ENCODE results near the gene MTA1. TPM values are rescaled to one million over a fixed set of nuclear protein-coding genes. Genes with fewer than 3 reads are reported as not detected.

MTA1 gene
- total RNA-seq, 1 experiment from 2014 or later = 15.4 TPM

DNA sequence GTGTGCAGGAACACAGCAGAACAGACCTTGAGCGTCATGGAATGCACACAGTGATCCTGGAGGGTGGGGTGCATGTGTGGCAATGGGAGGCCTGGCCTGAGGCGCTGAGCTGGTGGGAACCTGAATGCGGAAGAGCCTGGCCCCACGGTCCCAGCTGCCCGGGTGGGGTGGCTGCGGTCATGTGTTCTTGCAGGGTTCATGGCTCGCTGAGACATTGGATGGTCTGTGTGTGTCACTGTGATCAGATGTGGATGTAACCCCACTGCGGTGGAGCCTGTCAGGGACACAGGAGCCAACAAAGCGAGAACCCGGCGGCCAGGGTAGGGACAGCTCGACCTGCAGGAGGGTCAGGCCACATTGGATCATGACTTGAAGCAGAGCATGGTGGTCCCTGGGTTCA is 23.2 kb downstream of the MTA1 start:
- no peak for DNase-seq (ENCODE audit: low spot score)

DNA sequence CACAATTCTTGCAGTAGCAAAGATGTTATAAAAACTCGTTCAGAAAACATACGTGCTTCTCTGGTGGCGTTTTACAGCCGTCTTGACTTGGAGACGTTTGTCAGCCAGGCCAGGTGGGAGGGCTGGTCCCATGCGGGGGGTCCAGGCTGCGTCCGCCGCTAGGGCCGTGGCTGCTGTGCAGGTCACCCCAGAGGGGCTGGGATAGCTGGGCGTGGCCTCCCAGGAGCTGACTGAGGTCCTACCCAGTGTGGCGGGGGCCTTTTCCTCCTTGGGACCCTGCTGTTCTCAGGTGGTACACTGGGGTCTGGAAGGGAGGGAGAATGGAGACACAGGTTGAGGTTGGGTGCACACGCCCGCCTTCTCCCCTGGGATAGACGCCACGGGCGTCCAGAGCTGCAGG is 25.2 kb downstream of the MTA1 start:
- DNase-seq (ENCODE audit: low spot score) = no peak

DNA sequence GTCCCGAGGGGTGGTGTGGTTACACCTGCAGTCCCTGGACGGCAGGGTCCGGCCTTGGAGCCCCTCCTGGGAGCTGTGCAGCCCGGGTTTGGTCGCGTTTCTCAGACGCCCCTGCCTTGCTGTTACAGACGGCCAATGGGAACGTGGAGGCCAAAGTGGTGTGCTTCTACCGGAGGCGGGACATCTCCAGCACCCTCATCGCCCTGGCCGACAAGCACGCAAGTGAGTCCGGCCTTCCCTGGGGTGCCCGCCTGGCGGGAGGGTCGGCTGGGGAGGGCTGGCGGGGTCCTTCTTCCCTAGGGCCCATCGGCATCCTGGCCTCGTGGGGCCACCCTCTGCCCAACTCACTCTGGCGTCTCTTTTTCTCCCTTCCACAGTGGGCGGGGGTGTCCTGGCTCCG is 25.7 kb downstream of the MTA1 start:
- no peak for DNase-seq (ENCODE audit: low spot score)

DNA sequence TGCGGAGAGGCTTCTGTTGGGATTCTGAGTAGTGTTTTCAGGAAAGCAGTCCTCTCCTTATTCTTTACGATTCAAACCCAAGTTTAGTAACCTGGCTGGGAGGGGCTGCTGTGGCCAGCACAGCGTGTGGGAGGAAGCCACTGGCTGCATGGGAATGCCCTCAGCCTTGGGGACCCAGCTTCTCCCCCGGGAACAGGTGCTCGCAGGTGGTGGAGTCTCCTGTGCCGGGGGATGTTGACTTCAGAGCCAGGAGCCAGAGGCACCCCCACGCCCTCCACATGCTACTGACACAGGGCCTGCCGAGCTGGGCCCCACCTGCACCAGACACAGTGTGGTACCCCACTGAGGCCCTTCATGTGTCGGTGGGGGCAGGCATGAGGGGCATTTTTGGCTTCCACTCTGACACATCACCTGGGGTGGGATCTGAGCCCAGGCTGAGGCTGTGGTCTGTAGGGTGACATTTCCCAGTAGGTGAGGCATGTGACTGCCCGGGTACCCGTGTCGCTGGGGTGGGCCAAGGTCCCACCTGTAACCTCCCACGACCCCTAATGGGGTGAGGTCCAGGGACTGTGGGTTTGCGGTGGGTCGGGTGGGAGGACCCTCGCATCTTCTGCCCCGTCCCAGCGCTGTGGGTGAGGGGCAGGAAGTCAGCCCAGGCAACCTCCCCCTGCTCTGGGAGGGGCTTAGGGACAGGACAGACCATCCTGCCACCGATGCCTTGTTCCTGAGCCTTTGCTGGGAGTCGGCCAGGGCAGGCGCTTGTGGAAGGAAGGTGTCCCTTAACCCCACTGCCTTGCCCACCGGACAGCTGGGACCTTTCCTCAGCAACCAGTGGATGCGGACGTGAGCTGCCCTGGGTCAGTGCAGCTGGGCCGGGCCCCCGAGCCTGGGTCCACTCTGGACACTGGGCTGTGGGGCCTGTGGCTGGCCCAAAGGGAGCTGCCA is 26.5 kb downstream of the MTA1 start:
- DNase-seq (ENCODE audit: low spot score) = no peak

DNA sequence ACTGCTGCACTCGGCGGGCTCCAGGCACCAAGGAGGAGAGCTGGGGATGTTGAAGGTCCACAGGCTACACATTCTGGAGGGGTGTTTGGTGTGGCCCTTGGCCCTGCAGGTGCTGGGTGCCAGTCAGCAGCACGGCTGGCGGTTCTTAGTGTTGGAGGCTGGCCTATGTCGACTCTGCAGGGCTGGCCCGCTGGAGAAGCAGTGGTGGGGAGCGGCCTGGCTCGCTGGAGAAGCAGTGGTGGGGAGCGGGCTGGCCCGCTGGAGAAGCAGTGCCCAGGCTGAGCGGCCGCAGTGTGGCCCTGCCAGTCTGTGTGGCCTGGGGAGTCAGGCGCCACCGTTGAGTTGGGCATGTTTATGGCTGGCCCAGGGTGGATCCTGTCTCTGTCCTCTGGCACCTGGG is 27.3 kb downstream of the MTA1 start:
- DNase-seq (ENCODE audit: low spot score) = no peak

DNA sequence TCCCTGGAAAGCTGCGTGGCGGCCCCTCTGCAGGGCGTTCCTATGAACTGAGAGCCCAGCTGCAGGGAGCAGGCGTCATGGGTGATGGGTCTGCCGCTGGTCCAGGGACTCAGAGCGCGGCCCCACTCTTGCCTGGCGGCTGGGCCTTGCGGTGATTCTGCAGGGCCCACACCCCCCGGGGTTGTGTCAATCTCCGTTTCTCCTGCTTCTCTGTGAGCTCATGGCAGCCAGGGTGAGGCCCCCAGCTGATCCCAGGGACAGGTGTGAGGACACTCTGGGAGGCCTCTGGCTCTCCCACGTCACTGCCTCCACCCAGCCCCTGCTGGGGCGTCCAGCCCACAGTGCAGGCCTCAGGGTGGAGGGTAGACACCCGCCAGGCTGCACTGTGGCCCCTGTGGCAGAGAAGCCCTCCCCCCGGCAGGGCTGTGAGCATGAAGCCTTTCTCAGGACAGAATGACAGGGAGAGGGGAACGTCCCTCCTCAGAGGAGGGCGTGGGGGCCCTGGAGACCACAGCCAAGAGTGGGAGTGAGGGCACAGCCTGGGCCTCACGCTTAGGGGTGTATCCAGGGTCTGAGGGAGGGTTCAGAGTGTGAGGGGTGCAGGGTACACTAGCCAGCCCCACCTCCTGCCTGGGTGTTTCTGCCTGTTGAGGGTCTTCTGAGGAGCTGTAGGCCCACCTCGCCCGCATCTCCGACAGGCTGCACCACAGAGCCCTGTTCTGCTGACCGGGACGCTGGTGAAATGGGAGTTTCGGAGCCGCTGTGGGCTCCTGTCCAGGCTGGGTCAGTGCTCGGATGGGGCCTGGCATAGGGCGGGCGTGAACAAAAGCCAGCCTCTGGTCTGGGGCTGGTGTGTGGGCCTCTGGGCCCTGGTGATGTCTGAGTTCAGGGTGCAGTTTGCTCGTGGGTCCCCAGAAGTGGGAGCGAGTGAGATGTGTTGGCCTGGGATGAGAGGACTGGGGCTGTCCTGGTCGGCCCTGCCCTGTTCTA is 28.3 kb downstream of the MTA1 start:
- no peak for DNase-seq (ENCODE audit: low spot score)

DNA sequence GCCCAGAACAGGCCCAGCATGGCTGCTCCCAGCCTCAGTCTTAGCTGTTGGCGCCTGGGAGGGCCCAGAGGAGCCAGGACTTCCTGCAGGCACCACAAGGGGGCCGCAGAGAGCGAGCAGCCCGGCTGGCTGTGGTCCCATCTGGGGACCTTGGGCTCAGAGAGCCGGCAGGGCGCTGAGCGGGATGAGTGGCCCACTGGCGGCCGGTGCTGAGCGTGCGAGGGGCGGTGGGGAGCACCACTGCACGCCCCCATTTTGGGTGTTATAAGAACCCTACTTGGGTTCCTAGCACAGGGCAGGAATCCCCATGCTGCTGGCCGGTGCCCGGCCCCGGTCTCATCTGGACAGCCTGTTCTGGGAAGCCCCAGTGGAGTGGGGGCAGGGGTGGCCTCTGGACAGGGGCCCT is 29.1 kb downstream of the MTA1 start:
- no peak for DNase-seq (ENCODE audit: low spot score)

DNA sequence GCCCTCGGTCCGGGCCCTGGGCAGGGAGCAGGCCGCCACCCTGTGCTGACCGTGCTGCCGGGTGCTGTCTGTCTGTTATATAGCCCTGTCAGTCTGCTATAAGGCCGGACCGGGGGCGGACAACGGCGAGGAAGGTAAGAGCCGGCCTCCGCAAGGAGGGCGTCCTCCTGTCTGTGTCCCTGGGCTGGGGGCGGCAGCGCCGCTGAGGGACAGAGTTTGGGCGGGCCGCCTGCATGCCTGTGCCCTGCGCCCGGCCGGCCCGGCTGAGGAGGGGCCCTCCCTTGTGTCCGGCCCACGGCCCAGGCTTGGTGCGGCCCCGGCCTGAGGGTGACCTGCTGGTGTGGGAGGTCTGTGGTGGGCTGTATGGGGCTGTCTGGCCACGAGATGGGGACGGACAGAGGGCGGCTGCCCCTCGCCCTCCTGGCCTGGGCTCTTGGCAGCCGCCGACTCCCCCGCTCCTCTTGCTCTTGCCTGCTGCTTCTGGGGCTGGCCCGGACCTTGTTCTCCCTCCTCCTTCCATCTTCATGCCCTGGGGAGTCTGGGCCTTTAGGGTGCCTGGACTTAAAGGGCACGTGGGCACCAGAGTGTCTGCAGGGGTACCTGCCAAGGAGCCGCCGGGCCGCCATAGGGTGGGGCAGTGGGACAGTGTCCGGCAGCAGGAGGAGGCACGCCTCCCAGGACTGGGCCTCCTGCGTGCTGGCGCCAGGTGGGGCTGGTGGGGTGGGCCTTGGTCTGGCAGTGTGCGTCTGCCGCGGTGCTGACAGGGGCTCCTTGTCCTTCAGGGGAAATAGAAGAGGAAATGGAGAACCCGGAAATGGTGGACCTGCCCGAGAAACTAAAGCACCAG is 29.9 kb downstream of the MTA1 start:
- DNase-seq (ENCODE audit: low spot score) = no peak

DNA sequence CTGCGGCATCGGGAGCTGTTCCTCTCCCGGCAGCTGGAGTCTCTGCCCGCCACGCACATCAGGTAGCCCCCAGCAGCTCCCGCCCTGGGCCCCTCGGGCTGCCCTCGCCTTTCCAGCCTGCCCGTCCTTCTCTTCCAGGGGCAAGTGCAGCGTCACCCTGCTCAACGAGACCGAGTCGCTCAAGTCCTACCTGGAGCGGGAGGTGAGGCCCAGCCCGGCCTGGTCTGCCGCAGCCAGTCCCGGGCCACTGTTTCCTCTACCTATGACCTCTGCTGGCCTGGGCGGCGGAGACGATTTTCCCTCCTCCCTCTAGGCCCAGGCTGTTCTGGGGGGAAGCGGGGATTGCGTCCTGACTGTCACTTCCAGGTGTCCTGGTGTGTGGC is 30.5 kb downstream of the MTA1 start:
- no peak for DNase-seq (ENCODE audit: low spot score)

DNA sequence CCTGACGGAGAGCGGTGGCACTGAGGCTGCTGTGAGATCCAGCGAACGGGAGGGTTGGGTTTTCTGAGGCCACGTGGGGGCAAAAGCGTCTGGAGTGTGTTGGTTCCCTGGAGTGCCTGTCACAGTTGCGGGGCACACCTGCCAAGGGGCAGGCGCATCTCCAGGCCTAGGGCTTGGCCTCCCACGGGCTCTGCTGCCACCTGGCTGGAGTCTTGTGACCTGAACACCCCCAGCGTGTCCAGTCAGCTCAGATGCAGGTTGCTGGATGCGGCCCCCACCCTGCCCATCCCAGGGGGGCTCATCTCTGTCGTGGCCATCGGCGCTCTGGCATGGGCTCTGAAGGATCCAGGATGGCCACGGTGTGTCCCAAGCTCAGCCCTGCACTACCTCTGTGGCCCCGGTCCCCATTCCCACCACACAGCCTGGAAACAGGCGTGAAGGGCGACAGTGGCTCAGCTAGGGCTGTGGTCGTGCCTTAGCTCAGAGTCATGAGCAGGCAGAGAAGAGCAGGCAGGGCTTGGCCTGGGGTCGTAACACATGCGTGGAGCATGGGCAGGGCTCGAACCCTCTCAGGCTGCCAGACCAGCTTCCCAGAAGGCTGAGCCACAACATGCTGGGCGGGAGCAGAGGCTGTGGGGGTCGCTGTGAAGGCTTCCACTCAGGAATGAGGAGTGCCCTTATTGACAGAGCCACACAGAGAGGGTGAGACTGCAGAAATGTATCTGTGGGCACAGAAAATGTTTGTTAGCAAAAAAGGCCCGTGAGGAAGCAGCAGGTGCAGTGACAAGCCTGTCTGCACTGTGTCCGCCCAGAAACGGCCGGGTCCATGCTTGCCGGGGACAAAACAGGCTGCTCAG is 31.5 kb downstream of the MTA1 start:
- no peak for DNase-seq (ENCODE audit: low spot score)

DNA sequence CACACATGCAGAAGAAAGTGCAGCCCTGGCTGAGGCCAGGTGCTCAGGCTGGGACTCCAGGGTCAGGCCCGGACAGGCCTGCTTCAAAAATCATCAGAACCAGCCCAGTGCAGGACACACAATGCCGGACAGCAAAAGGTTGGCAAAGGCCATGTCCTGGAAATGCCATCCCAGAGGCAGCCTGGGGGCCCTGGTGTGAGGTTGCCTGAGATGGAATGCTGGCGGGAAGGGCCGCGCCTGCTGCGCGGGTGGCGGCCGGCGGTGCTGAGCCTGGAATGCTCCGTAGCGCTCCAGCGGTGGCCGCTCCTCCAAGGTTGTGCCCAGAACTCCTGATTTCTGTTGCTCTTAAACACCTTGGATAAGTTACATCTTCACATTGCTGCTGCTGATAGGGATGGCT is 33.3 kb downstream of the MTA1 start:
- DNase-seq (ENCODE audit: low spot score) = no peak

DNA sequence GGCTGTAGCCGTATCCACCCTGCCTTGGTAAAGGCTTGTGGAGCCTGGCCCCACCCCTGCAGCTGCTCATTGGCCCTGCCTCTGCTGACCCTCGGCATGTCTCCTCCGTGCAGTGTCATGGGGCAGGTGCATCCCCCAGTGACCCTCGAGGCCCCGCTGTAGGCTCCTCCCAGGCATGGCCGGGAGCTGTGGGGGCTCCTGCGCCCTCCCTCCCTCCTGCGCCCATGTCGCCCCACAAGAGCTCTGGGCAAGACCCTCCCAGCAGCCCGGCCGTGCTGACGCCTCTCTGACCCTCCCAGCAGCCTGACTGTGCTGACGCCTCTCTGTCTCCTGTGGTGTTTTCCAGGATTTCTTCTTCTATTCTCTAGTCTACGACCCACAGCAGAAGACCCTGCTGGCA is 34.2 kb downstream of the MTA1 start:
- DNase-seq (ENCODE audit: low spot score) = no peak

DNA sequence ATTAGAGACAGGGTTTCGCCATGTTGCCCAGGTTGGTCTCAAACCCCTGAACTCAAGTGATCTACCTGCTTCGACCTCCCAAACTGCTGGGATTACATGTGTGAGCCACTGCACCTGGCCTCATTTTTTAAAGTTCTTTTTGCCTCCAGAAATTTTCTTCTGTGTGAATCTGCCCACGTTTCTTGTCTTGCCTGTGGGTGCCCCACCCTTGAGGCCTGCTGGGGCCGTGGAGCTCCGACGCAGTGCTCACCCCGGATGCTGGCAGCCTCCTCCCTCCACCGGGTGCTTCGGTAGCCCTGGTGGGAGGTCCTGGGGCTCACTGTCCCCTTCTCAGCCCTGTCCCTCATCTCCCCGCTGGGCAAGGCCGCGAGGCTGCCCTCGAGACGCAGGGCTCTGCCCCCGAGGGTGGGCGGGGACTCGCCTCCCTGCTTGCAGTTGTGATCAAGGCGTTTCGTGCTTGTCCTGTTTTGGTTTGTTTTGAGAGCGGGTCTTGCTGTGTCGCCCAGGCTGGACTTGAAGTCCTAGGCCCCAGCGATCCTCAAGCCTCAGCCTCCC is 35.5 kb downstream of the MTA1 start:
- DNase-seq (ENCODE audit: low spot score) = no peak

DNA sequence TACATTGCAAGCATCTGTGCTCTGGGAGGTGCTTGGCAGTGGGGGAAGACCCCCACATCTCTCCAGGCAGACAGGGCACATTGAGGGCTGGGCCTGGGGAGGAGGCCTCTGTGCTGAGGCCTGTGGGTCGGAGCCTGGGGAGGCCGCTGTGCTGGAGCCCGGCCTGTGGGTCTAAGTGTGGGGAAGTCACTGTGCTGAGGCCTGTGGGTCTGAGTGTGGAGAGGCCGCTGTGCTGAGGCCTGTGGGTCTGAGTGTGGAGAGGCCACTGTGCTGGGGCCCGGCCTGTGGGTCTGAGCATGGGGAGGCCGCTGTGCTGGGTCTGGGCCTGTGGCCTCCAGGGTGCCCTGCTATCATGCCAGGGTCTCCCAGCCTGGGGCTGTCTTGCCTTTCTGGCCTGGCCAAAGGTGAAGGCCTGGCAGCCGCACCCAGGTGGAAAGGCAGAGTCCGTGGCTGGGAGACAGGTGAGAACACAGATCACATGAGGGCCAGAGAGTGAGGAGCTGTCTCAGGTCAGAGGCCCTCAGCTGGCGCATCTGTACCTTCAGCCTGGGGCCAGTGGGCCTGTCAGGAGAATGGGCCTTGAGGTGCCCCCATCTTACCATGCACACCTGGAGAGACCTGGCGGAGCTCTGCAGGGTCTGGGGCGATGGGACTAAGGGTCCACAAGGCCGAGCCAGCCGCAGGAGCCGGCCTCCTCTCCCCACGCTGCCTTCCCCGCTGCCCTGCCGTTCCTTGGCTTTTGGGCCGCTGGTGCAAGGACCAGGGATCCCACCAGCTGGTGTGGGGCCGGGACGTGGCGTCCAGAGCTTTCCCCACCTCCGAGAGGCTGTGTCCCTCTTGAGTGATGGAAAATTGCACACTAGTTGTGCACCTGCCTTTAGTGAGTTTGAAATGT is 36.4 kb downstream of the MTA1 start:
- no peak for DNase-seq (ENCODE audit: low spot score)

DNA sequence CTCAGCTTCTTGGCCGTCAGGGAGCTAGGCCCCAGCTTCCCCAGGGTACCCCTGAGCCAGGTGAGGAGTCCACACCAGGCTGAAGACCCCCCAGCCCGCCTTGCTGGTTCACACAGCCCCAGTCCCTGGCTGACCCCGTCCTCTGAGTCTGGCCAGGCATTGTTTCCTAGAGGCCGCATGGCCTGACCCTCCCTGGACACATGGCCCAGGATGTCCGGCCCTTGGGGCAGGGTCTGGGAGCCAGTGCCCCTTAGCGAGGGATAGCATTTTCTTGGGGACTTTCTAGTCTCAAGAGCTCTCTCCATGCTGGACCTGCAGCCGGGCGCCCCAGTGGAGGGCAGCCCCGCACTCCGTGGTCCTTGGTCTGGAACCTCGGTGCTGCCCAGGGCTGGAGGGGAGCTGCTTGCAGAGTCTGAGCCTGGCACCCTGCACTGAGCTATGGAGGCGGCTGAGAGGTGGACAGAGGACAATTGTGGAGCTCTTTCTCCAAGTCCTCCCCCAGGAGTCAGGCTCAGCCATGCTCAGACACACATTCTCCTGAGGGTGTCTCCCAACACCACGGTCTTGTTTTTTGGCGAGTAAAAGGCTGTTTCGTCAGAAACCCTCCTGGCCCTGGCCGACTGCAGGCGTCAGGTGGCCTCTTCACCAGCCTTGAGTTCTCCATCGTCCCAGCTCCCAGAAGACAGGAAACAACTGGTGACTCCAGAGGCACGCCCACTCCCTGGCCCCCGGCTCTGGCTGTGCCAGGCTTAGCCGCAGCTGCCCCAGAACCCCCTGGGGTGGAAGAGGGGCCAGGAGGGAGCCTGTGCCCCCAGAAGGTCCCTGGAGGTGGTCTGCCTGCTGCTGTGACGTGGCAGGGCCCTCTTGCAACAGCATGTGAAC is 37.4 kb downstream of the MTA1 start:
- no peak for DNase-seq (ENCODE audit: low spot score)

DNA sequence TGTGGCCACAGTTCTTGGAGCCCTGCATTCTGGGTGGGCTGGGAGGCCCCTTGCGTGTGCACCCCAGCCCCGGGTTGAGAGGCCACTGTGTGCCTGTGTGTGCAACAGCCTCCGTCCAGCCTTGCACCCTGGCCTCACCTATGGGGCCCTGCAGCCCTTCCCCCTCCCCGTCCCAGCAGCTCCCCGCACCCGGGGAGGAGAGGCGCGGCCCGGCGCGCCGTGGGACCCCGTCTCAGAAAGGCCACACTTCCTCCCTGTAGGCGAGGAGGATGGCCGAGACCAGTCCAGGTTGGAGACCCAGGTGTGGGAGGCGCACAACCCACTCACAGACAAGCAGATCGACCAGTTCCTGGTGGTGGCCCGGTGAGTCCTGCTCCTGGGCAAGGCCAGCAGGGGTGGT is 38.4 kb downstream of the MTA1 start:
- DNase-seq (ENCODE audit: low spot score) = no peak

DNA sequence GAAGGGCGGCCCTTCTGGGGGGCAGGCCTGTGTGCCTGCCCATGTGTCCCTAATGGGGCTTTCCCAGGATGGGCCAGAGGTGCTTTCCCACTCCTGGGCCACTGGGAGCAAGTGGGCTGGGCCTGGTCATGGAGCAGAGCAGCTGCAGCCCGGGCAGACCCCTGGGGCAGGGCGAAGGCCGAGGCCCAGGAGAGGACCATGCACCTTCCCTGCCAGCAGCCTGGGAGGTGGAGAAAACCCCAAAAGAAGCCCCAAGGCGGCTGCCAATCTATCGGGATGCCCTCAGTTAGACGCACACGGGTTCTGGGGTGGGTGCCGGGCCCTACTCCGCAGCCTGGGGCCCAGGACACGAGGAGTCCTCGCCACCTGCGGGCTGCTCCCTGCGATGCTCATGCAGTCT is 38.9 kb downstream of the MTA1 start:
- no peak for DNase-seq (ENCODE audit: low spot score)

DNA sequence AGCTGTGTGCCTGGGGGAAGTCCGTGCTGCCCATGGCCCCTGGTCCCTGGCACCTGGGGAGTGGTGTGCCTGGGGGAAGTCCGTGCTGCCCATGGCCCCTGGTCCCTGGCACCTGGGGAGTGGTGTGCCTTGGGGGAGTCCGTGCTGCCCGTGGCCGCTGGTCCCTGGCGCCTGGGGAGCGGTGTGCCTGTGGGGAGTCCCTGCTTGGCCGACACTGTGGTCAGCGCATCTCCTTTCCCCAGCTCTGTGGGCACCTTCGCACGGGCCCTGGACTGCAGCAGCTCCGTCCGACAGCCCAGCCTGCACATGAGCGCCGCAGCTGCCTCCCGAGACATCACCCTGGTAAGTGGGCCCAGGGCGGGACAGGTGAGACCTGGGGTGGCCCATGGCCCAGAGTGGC is 40.5 kb downstream of the MTA1 start:
- no peak for DNase-seq (ENCODE audit: low spot score)
